ENCODE measurements around the gene FXYD7. TPM values are rescaled to one million over a fixed set of nuclear protein-coding genes. Genes with fewer than 3 reads are reported as not detected.
A peak's percentile ranks its signal among the peaks of the same experiment; 100 is the strongest.
"Not testable (repeated sequence)": the region's sequence is repeated elsewhere in the genome, so short reads cannot be mapped to it uniquely, and the experiment has no call there.

FXYD7 gene
- polyA plus RNA-seq, 10 donors, result 0.42 to 2.4 (median 0.89) TPM

DNA sequence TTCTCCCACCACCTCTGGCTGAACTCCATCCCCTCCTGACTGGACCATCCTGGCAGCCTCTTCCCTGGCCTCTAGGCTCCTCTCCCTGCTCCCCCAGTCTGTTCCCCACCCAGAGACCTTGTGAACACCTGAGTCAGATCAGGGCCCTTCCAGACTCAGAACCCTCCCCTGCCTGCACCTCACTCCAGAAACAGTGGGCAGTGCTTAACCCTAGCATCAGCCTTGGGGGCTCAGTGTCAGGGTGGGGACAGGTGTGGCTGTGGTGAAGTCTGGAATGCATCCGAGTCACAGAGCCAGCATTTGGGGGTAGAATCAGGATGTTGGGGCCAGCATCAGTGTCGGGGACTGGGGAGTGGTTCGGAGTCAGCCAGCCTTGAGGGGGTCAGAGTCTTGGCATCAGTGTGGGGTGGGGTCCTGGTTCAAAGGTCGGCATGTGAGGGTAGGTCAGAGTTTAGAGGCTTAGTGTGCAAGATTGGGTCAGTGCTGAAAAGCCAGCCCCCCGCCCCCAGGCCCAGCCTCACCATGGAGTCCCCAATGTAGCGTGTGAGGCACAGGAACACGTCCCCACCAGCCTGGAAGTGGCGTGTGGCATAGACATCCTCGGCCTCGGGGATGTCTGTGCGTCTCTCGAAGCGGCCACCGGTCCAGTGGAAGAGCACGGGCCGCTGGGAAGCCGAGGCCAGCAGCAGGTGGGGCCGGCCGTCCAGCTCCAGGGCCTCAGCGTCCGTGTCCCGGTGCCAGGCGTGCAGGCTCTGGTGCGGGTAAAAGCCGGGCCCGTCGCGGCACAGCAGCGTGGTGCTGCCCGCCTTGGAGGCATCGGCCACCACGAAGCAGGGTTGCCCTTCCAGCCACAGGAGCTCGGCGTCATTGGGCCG, 17.1 kb upstream of the FXYD7 start:
- no peak for DNase-seq

DNA sequence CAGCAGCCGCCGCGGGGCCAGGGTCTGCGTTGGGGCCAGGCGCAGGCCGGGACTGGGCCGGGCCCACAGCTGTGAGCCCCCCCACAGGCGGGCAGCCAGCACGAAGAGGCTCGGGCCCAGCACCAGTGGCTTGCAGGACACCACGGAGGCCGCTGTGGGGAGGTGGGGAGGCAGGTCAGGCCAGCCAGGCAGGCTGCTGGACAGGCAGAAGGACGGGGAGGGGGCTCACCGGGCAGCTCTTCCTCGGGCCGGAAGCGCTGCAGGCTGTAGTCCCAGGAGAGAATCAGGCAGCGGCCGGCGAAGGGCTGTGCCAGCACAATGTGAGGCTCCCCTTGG, 16.5 kb upstream of the FXYD7 start:
- DNase-seq, result peak in 1 of 3 donors; percentile 75

DNA sequence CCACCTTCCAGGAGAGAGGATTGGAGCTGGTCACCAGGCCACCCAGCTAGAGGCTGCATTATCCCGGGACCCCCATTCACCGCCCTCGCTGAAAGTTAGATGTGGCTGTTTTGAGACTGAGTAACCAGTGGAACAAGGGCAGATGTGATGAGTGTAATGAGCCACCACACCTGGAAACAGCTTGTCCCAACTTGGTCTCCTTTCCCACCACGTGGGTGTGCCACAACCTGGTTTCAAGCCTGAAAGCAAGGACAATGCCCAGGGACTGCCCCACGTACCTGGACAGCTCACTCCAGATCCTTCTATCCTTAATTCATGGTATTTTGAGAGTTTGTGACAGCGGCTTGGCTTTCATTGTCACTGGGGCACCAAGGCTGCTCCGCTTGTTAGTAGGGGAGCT, 15.2 kb upstream of the FXYD7 start:
- no peak for DNase-seq

DNA sequence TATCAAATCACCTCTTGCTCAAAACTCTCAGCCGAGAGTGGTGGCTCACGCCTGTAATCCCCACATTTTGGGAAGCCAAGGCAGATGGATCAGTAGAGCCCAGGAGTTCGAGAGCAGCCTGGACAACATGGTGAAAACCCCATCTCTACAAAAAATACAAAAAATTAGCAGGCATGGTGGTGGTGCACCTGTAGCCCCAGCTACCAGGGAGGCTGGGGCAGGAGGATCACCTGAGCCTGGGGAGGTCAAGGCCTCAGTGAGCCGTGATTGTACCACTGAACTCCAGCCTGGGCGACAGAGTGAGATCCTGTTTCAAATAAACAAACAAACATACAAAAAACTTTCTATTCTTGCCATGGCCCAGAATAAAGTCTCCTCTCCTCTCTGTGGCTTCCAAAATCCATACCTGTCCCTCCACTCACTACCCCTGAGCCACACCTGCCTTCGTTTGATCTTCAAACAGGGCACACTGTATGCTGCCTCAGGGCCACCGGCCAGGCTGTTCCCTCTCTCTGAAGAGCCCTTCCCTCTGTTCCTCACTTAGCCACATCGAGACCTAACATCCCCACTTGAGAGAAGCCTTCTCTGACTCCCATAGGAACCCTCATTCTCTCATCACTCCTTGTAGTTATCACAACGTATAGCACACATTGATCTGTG, 14.5 kb upstream of the FXYD7 start:
- no peak for DNase-seq

DNA sequence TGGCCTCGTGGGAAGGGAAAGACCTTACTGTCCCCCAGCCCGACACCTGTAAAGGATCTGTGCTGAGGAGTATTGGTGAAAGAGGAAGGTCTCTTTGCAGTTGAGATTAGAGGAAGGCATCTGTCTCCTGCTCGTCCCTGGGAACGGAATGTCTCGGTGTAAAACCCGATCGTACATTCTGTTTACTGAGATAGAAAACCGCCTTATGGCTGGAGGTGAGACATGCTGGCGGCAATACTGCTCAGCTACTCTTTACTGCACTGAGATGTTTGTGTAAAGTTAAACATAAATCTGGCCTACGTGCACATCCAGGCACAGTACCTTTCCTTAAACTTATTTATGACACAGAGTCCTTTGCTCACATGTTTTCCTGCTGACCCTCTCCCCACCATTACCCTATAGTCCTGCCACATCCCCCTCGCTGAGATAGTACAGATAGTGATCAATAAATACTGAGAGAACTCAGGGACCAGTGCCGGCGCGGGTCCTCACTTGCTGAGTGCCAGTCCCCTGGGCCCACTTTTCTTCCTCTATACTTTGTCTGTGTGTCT, 13.3 kb upstream of the FXYD7 start:
- DNase-seq, result not testable (repeated sequence)

DNA sequence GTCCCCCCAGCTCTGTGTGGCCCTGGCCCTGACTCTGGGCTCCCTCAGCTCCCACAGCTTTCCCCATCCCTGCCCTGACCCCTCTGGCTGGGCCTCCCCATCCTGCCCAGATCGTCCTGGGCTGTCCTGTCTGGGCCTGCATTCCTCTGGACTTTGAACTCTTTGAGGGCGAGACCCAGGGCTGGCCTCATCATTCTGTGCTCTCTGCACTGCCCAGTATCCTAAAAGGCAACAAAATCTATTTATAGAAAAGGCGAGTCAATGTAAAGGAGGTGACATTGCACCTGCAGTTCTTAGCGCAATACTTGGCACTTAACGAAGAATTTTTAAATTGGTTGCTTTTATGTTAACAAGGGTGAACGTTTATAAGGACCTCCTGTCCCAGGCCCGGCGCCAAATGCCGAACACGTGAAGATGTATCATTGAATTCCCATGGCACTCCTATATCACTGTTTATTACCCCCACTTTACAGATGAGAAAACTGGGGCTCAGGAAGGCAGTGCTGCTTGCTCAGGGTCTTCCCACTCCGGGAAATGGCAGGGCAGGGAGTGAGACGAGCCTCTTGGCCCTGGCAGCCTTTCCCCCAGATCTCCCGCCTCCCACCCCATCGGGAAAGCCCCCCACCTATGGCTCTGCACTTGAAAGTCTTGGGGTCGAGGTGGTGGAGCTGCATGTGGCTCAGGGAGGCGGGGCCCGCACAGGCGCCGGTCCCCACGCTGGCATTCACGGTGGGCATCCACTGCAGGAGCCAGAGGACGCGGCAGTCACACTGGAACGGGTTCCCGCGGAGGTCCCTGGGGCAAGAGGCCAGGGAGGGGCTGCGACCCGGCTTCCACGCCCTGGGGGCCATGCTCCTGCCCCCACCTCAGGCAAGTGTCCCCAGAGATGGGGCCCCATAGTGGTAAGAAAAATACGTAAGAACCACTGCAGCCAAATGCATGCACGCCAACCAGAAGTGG, 12.0 kb upstream of the FXYD7 start:
- no peak for DNase-seq

DNA sequence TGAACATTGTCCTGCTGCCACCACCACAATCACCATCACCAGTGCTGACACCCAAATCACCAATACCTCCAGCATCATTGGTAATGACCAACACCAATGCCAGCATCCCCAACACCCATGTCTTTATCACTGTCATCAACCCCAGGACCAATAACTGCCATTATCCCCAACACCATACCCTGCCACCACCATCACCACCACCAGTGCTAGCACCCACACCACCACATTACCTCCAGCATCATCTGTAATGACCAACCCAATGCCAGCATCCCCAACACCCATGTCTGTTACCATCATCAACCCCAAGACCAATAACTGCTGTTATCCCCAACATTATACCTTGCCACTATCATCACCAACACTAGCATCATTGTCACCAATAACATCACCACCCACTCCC, 10.8 kb upstream of the FXYD7 start:
- no peak for DNase-seq

DNA sequence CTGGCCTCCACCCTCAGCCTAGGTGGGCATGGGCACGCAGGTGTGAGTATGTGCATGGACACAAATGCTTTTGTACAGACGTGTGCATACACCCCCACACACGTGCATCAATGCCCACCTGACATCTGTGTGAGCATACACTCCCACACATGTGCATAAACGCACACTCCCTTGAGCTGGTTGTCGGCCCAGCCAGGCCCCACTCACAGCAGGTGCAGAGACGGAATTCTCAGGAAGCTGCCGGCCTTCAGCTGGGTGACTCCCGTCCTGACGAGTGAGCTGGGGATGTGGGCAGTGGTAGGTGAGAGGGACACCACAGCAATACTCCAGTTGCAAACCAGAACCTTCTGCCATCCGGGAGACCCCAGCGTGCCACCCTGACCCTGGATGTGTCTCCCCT, 9.2 kb upstream of the FXYD7 start:
- DNase-seq, result no peak

DNA sequence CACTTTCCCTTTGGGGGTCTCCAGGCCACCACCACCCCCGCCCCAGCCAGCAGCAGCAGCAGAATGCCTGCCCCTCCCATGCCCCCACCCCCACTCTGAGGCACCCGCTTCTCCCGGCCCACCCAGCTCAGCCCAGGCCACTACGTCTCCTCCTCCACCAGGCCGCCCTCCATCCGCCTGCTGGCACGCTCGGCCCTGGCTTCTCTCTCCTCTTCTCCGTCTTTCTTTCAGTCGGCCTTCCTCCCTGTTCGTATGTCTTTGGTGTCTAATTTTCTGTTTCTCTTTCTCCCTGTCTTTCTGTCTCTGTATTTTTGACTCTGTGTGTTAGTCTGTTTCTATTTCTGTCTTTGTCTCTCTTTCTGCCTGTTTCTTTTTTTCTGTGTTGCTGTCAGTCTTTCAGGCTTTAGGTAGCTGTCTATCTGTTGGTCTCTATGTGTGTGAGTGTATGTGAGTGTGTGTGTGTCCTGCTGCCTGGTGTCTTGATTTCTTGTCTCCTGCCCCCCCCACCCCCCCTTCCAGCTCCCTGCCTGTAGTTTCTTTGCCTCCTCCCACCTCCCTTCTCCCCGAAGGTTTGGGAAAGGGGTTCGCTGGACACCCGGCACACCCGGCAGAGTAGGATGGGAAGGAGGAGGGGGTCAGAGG, 8.3 kb upstream of the FXYD7 start, which contains the start of gene LGI4:
Gene LGI4, minus strand, starts transcription at position 459 of the 642 bp plus-strand sequence. Its CDS starts 379 bp downstream, at position 80.
- DNase-seq, result peak in 1 of 3 donors; percentile 67

DNA sequence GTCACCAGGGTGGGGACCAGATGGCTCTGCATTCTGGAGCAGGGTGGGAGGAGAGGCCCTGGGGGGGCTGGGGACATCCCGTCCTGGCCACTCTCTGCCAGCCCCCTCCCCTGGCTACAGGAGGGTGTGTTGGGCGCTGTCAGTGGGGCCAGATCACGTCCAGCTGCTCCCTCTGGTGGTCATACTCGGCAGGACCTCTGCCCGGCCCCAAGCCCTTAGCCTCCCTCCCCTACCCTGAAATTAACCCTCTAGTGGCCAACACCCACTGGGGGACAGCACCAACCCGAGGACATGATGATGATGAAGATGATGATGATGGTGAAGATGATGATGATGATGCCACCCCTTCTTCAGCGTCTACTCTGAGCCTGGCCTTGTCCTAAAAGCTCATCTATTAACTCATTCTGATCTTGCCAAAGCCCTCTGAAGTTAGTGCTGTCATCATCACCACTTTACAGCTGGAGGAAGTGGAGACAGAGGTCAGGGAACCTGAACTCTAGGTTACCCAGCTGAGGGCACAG, 7.6 kb upstream of the FXYD7 start:
- peak; percentile 68 to 93 (median 89) for DNase-seq

DNA sequence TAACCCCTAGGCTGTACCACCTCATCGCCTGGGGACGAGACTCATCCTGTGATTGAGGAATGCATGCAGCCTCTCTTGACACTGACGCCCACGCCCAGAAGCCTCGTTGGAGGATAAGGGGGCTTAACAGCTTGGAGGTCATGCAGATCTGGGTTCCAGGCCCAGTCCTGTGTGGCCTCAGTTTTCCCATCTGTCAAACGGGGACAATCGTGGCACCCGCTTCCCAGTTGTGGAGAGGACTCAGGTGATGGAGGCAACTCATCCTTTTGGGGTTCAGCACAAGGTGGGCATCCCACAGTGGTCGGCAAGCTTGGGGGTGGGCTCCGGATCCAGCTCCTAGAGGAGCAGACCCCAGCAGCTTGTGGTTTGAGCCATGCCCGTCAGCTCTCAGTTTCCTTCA, 6.8 kb upstream of the FXYD7 start:
- DNase-seq, result no peak

DNA sequence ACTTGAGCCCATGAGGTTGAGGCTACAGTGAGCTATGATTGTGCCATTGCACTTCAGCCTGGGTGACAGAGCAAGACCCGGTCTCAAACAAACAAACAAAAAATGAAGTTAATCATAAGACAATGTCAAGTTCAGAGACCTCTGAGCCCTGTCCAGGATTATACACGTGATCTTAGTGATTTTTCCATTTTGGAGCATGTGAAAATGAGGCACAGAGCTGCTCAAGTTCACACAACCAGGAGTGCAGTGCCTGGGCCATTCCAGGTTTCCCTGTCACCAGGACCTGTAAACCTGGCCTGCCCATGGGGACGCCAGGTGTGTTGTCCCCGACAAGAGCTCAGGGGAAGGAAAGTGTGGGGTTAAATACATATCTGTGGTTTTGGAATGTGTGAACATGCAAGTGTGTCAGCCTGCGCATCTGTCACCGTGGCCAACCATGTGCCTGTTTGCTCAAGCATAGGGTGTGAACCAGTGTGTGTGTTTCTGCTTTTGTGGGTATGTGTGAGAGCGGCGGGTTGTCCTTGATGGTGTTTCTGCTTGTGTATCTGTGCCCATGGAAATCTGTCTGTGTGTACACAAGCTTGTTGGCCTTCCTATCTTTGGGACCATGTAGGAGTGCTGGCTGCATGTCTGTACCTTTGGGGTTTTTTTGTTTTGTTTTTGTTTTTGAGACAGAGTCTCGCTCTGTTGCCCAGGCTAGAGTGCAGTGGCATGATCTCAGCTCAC, 5.9 kb upstream of the FXYD7 start:
- no peak for DNase-seq

DNA sequence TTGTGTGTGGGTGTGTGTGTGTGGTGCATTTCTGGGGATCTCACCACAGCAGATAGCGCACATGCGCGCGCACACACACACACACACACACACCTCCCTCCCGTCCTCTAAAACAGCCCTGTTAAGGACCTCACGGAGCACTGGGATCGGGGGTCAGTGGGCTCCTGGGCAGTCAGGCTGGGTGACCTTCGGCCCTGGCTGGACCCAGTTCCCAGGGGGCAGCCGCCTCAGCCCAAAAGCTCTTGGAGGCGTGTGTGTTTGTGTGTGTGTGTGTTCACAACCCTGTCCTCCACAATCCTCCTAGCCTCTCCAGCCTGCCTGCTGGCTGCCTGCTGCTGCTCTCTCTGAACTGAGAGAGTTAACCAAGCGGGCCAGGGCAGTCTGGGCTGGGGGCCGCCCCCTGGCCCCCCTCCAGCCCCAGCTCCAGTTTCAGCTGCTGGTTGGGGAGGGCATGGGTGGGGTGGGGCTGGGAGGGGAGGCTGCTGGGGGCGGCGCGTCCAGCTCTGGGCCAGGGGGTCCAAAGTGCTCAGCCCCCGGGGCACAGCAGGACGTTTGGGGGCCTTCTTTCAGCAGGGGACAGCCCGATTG, 4.7 kb upstream of the FXYD7 start, which contains the start of gene FXYD1:
Gene FXYD1, plus strand, starts transcription at position 520 of the 588 bp plus-strand sequence. CDS start 1,256 bp downstream, outside the sequence.
- DNase-seq, result peak in 2 of 3 donors; percentile 73 to 91

DNA sequence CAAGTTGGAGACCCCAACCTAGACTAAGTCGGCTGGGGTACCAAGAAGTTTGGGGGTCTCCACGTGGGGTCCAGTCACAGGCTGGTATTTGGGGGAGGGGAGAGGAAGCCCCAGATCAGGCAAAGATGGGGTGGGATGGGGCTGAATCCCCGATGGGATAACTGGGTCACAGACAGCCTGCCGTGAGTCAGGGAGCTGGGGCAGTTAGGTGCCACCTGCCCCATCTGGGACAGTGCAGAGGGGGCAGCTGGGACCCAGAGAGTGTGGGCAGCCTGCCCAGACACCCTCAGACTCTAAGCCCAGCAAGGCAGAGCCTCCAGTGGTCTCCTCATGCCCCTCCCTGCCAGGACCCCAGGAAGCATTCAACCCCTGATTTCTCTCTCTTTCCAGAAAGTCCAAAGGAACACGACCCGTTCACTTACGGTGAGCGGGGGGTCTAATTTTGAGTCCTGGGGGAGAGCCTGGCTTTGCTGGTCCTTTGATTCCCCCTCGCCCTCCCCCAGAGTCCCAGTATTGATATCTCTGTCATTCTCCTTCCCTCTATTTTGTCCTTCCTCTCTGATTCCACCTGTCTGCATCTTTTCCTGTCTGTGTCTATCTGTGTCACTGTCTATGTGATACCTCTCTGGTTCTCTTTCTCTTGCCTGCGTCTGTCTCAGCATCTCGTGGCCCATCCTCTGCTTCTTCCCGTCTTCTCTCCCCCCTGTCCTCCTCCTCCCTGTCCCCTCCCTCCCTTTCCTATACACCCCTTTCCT, 2.7 kb upstream of the FXYD7 start:
- peak in 1 of 3 donors; percentile 26 for DNase-seq

DNA sequence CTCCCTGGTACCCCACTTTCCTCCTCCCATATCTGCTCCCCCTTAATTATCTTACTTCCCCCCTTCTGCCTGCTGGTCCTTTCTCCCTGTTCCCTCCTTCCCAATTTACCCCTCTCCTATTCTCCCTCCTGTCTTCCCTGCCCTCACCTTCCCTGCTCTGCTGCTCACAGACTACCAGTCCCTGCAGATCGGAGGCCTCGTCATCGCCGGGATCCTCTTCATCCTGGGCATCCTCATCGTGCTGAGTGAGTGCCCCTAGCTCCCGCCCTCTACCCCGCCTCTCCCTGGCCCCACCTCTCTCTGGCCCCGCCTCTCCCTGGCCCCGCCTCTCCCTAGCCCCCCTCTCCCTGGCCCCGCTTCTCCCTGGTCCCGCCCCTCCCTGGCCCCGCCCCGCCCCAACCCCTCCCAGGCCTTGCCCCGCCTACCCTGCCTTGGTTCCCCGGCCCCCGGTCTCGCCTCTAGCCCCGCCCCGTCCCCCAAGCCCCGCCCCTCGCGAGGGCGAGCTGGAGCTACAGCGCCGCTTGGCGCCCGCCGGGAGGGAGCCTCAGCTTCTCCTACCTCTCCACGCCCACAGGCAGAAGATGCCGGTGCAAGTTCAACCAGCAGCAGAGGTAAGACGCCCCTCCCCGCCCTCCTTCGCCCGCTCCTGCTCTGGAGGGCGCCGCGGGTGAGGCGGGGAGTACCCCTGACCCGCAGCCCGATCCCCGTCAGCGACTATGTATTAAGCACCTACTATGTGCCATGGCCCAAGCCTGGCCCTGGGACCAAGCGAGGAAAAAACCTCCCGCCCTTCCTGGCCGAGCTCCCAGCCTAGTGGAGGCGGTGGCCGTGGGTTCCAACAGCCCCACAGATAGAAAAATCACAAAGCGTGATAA, 1.9 kb upstream of the FXYD7 start:
- DNase-seq, result peak; percentile 75 to 79 (median 77)

DNA sequence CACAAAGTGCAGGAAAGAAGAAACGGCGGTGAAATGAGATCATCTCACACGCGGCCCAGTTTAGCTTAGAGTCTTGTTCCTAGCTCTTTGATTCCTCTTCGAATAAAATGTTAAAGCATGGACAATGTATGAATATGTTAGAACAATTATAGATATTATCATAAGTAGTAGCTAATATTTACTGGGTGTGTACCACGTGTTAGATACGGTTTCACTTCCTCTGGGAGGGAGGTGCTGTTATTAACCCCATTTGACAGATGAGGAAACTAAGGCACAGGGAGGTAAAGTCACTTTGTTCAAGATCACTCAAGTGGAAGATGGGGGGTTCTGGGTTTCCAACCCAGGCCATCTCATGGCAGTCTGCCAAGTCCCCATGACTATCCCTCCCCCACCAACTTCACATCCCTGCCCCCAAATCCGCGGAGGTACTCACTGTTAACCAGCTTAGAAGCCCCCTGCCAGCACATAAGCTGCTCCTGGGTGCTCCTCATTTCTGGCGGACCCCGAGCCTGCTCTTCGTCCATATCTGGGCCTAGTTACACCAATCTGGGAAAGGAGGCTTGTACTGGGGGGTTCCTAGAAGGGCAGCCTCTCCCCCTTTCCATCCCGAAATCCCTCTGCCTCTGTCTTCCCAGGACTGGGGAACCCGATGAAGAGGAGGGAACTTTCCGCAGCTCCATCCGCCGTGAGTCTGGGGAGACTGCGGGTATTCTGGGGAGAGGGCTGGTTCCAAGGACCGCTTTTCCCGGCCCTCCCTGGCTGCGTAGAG, 1.0 kb upstream of the FXYD7 start:
- peak in 1 of 3 donors; percentile 51 for DNase-seq
